IMR-90 (cell line): ENCODE results near the gene MAP4. TPM values are rescaled to one million over a fixed set of nuclear protein-coding genes. Genes with fewer than 3 reads are reported as not detected.

Experiments used
- ATAC-seq: fragments of 200-7000 bp; cut with Tn5 transposase; 2 replicates; pipeline ENCODE4 v1.9.1; 2020; ENCODE audit warnings: low read depth, mild to moderate bottlenecking, moderate library complexity
- BruUV-seq: library from RNA; stranded (reverse); fragments of 400-500 nt; replicated peaks from 2 replicates; lab custom pipeline; 2021; lab: Mats Ljungman, UMichigan
- CTCF ChIA-PET: fragments of 300-600 bp; formaldehyde crosslinking; extraction: SDS; loops from one replicate; lab custom pipeline; 2021; ENCODE audit warnings: antibody characterized with exemption; lab: Yijun Ruan, JAX
- POLR2A ChIA-PET: fragments of 300-600 bp; sonication (Branson Sonifier 250); formaldehyde crosslinking; loops from one replicate; lab custom pipeline; 2022; ENCODE audit warnings: antibody characterized with exemption; ENCODE audit not compliant: unreplicated experiment; lab: Charles Lee
- DNase-seq: peaks from one replicate; pipeline ENCODE4 v3.0.0; 2013
- H2AFZ ChIP-seq: replicated peaks from 2 replicates; pipeline ENCODE3; 2013; ENCODE audit warnings: low read length, mild to moderate bottlenecking; ENCODE audit not compliant: poor library complexity
- H2AK5ac ChIP-seq: 2 replicates; pipeline ENCODE4 v1.6.1; 2013; ENCODE audit warnings: low read depth, low read length, inconsistent platforms
- H2AK9ac ChIP-seq: replicated peaks from 2 replicates; pipeline ENCODE3; 2013; ENCODE audit warnings: mild to moderate bottlenecking, low read depth, low read length, moderate library complexity; ENCODE audit not compliant: poor library complexity
- H2BK120ac ChIP-seq: 2 replicates; pipeline ENCODE4 v1.6.1; 2013; ENCODE audit warnings: low read depth, low read length, inconsistent platforms
- H2BK15ac ChIP-seq: 3 replicates; pipeline ENCODE4 v1.6.1; 2013; ENCODE audit warnings: low read depth, low read length, inconsistent platforms
- H2BK20ac ChIP-seq: 2 replicates; pipeline ENCODE4 v1.6.1; 2013; ENCODE audit warnings: low read depth, mild to moderate bottlenecking, inconsistent platforms, low read length, moderate library complexity
- H2BK5ac ChIP-seq: 2 replicates; pipeline ENCODE4 v1.6.1; 2013; ENCODE audit warnings: mild to moderate bottlenecking, low read depth, low read length, inconsistent platforms; ENCODE audit not compliant: poor library complexity, severe bottlenecking
- H3K14ac ChIP-seq: replicated peaks from 2 replicates; pipeline ENCODE4 v1.6.1; 2013; ENCODE audit warnings: low read depth, low read length, inconsistent platforms
- H3K18ac ChIP-seq: 2 replicates; pipeline ENCODE4 v1.6.1; 2013; ENCODE audit warnings: low read depth, low read length, control low read depth
- H3K23ac ChIP-seq: 2 replicates; pipeline ENCODE4 v1.6.1; 2013; ENCODE audit warnings: low read depth, low read length, inconsistent platforms
- H3K27ac ChIP-seq: 2 replicates; pipeline ENCODE4 v1.5.1; 2013; ENCODE audit warnings: mild to moderate bottlenecking, control low read depth, low read length; ENCODE audit not compliant: insufficient read depth
- H3K27me3 ChIP-seq: 2 replicates; pipeline ENCODE4 v1.6.1; 2013; ENCODE audit warnings: low read length; ENCODE audit not compliant: control insufficient read depth, insufficient read depth
- H3K36me3 ChIP-seq: 2 replicates; pipeline ENCODE4 v1.6.1; 2013; ENCODE audit warnings: low read length, mixed read lengths; ENCODE audit not compliant: control insufficient read depth, insufficient read depth
- H3K4ac ChIP-seq: 2 replicates; pipeline ENCODE4 v1.6.1; 2013; ENCODE audit warnings: low read depth, low read length, inconsistent platforms
- H3K4me1 ChIP-seq: 2 replicates; pipeline ENCODE4 v1.6.1; 2013; ENCODE audit warnings: low read length, mixed read lengths; ENCODE audit not compliant: control insufficient read depth, insufficient read depth
- H3K4me2 ChIP-seq: 2 replicates; pipeline ENCODE4 v1.6.1; 2013; ENCODE audit warnings: low read depth, mild to moderate bottlenecking, control low read depth, low read length, moderate library complexity
- H3K4me3 ChIP-seq: 2 replicates; pipeline ENCODE4 v1.5.1; 2013; ENCODE audit warnings: low read depth, mild to moderate bottlenecking, control low read depth, low read length, moderate library complexity; ENCODE audit not compliant: insufficient read depth
- H3K56ac ChIP-seq: 2 replicates; pipeline ENCODE4 v1.6.1; 2013; ENCODE audit warnings: low read length, inconsistent platforms; ENCODE audit not compliant: insufficient read depth; ENCODE audit errors: extremely low read depth
- H3K79me1 ChIP-seq, 2 experiments: 2 replicates each; pipeline ENCODE4 v1.6.1; 2013; ENCODE audit warnings: low read length in 2 of 2, inconsistent platforms in 1 of 2, low read depth in 1 of 2
- H3K9ac ChIP-seq: 2 replicates; pipeline ENCODE4 v1.6.1; 2013; ENCODE audit warnings: low read depth, low read length, control low read depth
- H3K9me1 ChIP-seq: 2 replicates; pipeline ENCODE4 v1.6.1; 2013; ENCODE audit warnings: low read length, inconsistent platforms; ENCODE audit not compliant: insufficient read depth
- H3K9me3 ChIP-seq: 2 replicates; pipeline ENCODE4 v1.6.1; 2013; ENCODE audit warnings: low read length; ENCODE audit not compliant: control insufficient read depth, insufficient read depth
- H4K20me1 ChIP-seq: 2 replicates; pipeline ENCODE4 v1.6.1; 2013; ENCODE audit warnings: low read length, inconsistent platforms; ENCODE audit not compliant: insufficient read depth
- H4K5ac ChIP-seq: 2 replicates; pipeline ENCODE4 v1.6.1; 2013; ENCODE audit warnings: mild to moderate bottlenecking, low read depth, low read length, control low read depth
- H4K8ac ChIP-seq, 2 experiments: 2 replicates each; pipeline ENCODE4 v1.6.1; 2013; ENCODE audit warnings: low read depth in 2 of 2, low read length in 2 of 2, control low read depth in 1 of 2, inconsistent platforms in 1 of 2
- H4K91ac ChIP-seq: 2 replicates; pipeline ENCODE4 v1.6.1; 2013; ENCODE audit warnings: low read depth, low read length, inconsistent platforms; ENCODE audit not compliant: insufficient read depth
- BHLHE40 ChIP-seq: fragments of 150-350 bp; IDR thresholded peaks from 2 replicates; pipeline ENCODE4 v1.6.1; 2016; ENCODE audit warnings: mild to moderate bottlenecking, low read depth, low read length
- CHD1 ChIP-seq: IDR thresholded peaks from 2 replicates; pipeline ENCODE4 v1.6.1; 2012; ENCODE audit warnings: low read depth, low read length, improper control_type of control experiment
- MAFK ChIP-seq: IDR thresholded peaks from 2 replicates; pipeline ENCODE4 v1.6.1; 2012; ENCODE audit warnings: low read depth, low read length, improper control_type of control experiment
- MAZ ChIP-seq: IDR thresholded peaks from 2 replicates; pipeline ENCODE4 v1.6.1; 2012; ENCODE audit warnings: low read depth, mild to moderate bottlenecking, low read length, improper control_type of control experiment, moderate library complexity, borderline replicate concordance
- RAD21 ChIP-seq: IDR thresholded peaks from 2 replicates; pipeline ENCODE4 v1.6.1; 2012; ENCODE audit warnings: low read length, improper control_type of control experiment
- RFX5 ChIP-seq: IDR thresholded peaks from 2 replicates; pipeline ENCODE4 v1.8.0; 2012; ENCODE audit warnings: low read depth, mild to moderate bottlenecking, low read length, moderate library complexity
- SMC3 ChIP-seq: fragments of 150-350 bp; IDR thresholded peaks from 2 replicates; pipeline ENCODE4 v1.6.1; 2016; ENCODE audit warnings: low read depth, mild to moderate bottlenecking, antibody characterized with exemption, low read length, moderate library complexity
- USF2 ChIP-seq: fragments of 150-350 bp; IDR thresholded peaks from 2 replicates; pipeline ENCODE4 v1.6.1; 2017; ENCODE audit warnings: mild to moderate bottlenecking, antibody characterized with exemption, low read length, low read depth
- WGBS, 2 experiments: methylation state at CpG; one replicate each; pipeline versions ENCODE4 v1.1.5 to v1.1.7; 2013; ENCODE audit warnings: missing lambda C conversion rate in 2 of 2; ENCODE audit not compliant: insufficient read length in 1 of 2; ENCODE audit errors: extremely low coverage in 2 of 2; 5-methylcytosine and 5-hydroxymethylcytosine counted together
- dilution Hi-C: fragments of 300-500 bp; cut with HindIII; formaldehyde crosslinking; loops from one replicate; pipeline ENCODE4 v1.14.3; 2018; ENCODE audit warnings: low sequenced_read_pairs; ENCODE audit not compliant: unreplicated experiment
- in situ Hi-C: fragments of 300-500 bp; cut with MboI; formaldehyde crosslinking; loops from 3 replicates; pipeline ENCODE4 v1.14.3; 2019; ENCODE audit warnings: low sequenced_read_pairs, inconsistent platforms, mixed read lengths
- intact Hi-C: fragments of 100-400 bp; cut with micrococcal nuclease; formaldehyde crosslinking; loops from 2 replicates; pipeline ENCODE4 v1.10.0; 2022
- polyA plus RNA-seq, 3 experiments: library from polyadenylated mRNA; depleted of rRNA; stranded (reverse); fragments of >200 nt; gene quantifications; 2 replicates each; pipeline ENCODE4 v1.2.3, GENCODE V29; 2012; ENCODE audit warnings: low replicate concordance in 1 of 3
- total RNA-seq: library from RNA; depleted of rRNA; stranded (reverse); fragments of >200 nt; gene quantifications from 2 replicates; pipeline ENCODE4 v1.2.3, GENCODE V29; 2012

MAP4 gene
- total and polyA plus RNA-seq, 2 of the 4 experiments (the other 2 are of a cell fraction) = 87.8 to 216 TPM

- Histone ChIP-seq H2AK5ac (no peak overlapping the region), H3K27ac (no peak overlapping the region), H3K18ac (no peak overlapping the region), H3K9me3 (no peaks in the 10 kb centered on the region), H3K4me2 (no peak overlapping the region), H4K91ac (no peak overlapping the region), H2AK9ac (no peak overlapping the region), H2BK120ac (no peak overlapping the region), H3K9ac (no peak overlapping the region), H2BK15ac (no peak overlapping the region), H3K27me3 (no peaks in the 10 kb centered on the region), H2BK5ac (no peak overlapping the region), H3K4me3 (no peak overlapping the region), H2AFZ (no peak overlapping the region), H3K14ac (no peak overlapping the region), H3K4me1 (no peaks in the 10 kb centered on the region), H4K5ac (no peak overlapping the region), H3K23ac (no peak overlapping the region), H3K9me1 (0 out of 2 replicates have a peak, but pooled peaks cover 5% of the 10 kb centered on the region), H4K8ac (no peak overlapping the region), H3K79me1 (peaks cover 14 to 37% of the 10 kb centered on the region in 2 experiments), H3K36me3 (peaks cover 59% of the 10 kb centered on the region), H3K56ac (no peak overlapping the region), H3K4ac (no peak overlapping the region), H4K20me1 (peaks cover 7% of the 10 kb centered on the region; the same call in 1 of the 2 replicates), H2BK20ac (no peak overlapping the region)
- no TSS peak for BruUV-seq
- ATAC-seq (no peak), DNase-seq (no peak)
- intact Hi-C loops = no loop called here
- in situ Hi-C loops = loop anchor here (10.0 kb wide), 1 partner anchor 295 kb away; no protein-coding TSS in a partner anchor
- dilution Hi-C loops = no loop called here
- TF ChIP-seq RFX5 (no peak), CHD1 (no peak), MAZ (no peak), SMC3 (no peak), RAD21 (no peak), BHLHE40 (no peak), MAFK (no peak), USF2 (no peak)
- CTCF ChIA-PET = interaction anchor here (1.0 kb wide), 1 partner anchor 291 kb away, joined by 4 read pairs; no protein-coding TSS in a partner anchor
- 100% methylated on average over 2 of the region's 4 CpGs; no CpG with 5 or more reads in 1 of the 2 experiments for WGBS, 2 experiments
- POLR2A ChIA-PET = no interaction called here
These were observed 156.1 kb downstream of the MAP4 start for GRCh38 chr3:47859956-47860605.
